Lower leg skin (tissue), 3 donors: ENCODE results near the gene LRRC14B.

Source experiments
- CTCF ChIP-seq, 3 donors: fragments of 450-650 bp; IDR thresholded peaks; one replicate each; pipeline ENCODE4 v1.5.1; 2016; ENCODE audit warnings: antibody characterized with exemption in 3 of 3, mild to moderate bottlenecking in 3 of 3, moderate library complexity in 2 of 3
- POLR2A ChIP-seq, 2 donors: fragments of 450-650 bp; IDR thresholded peaks; one replicate each; pipeline ENCODE4 v1.6.1; 2016 to 2017; ENCODE audit warnings: antibody characterized with exemption in 2 of 2, mild to moderate bottlenecking in 1 of 2, moderate library complexity in 1 of 2

DNA sequence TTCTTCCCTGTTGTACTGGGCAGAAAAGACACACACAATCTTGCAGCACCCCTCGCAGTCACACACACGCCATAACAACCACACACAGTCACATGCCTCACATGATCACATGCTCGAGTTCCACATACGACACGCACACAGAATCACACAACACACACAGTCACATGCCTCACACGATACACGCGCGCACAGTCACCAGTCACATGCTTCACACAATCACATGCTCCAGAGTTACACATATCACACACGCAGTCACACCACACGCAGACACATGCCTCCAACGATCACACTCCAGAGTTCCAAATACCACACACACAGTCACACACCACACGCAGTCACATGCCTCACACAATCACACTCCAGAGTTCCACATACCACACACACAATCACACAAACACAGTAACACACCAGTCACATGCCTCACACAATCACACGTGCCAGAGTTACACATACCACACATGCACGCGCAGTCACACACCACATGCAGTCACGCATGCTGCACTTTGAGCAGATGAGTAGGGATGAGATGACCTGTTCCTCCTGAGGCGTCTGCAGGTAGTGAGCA is 49.0 kb upstream of the LRRC14B start:
- TF ChIP-seq CTCF (IDR thresholded peaks at IDR 0.05) (no peak), POLR2A (IDR thresholded peaks at IDR 0.05) (no peak)
